Left ventricle myocardium inferior (tissue), 1 donor: ENCODE data around the gene RNF224. TPM values are rescaled to one million over a fixed set of nuclear protein-coding genes. Genes with fewer than 3 reads are reported as not detected.

Experiments
- DNase-seq: peaks from one replicate; pipeline ENCODE4 v3.0.0-alpha.2; 2020
- H3K27ac ChIP-seq: fragments of 200-600 bp; replicated peaks from 2 replicates; pipeline ENCODE4 v1.8.0; 2021
- H3K27me3 ChIP-seq: fragments of 200-600 bp; 2 replicates; pipeline ENCODE4 v1.8.0; 2021; ENCODE audit warnings: low read depth
- H3K36me3 ChIP-seq: fragments of 200-600 bp; 2 replicates; pipeline ENCODE4 v1.8.0; 2021
- H3K4me1 ChIP-seq: fragments of 200-600 bp; 2 replicates; pipeline ENCODE4 v1.8.0; 2021
- H3K4me3 ChIP-seq: fragments of 200-600 bp; 2 replicates; pipeline ENCODE4 v1.8.0; 2021; ENCODE audit warnings: mild to moderate bottlenecking, moderate library complexity
- H3K9me3 ChIP-seq: fragments of 200-600 bp; replicated peaks from 2 replicates; pipeline ENCODE4 v1.8.0; 2021
- CTCF ChIP-seq: fragments of 200-600 bp; IDR thresholded peaks from 2 replicates; pipeline ENCODE4 v1.8.0; 2021; ENCODE audit warnings: antibody characterized with exemption, mild to moderate bottlenecking, borderline replicate concordance
- intact Hi-C: fragments of 100-400 bp; cut with micrococcal nuclease; formaldehyde crosslinking; loops from one replicate; pipeline ENCODE4 v1.11.0; 2022
- total RNA-seq: library from RNA; stranded (reverse); fragmentation: NEBNext Ultra II Directional; extraction: Animal tissue kit (Norgen Biotek cat#: 25700); gene quantifications from one replicate; pipeline ENCODE4 v1.2.1, GENCODE V29; 2021
- donor health status: DM: no; HTN: yes; CAD: no; lungs with severe emphysema.

The RNF224 gene
- total RNA-seq, 1 donor from 2014 or later = not detected

- Histone ChIP-seq H3K4me3 (no peak overlapping the region), H3K9me3 (no peaks in the 10 kb centered on the region), H3K27me3 (no peaks in the 10 kb centered on the region), H3K27ac (no peak overlapping the region), H3K4me1 (peaks cover 55% of the 10 kb centered on the region), H3K36me3 (peaks cover 17% of the 10 kb centered on the region)
- no peak for TF ChIP-seq CTCF
- no peak for DNase-seq
- intact Hi-C loops = no loop called here
Observed at GRCh38 chr9:137252555-137253506, 25.5 kb downstream of the RNF224 start.

GRCh38 chr9:137253717-137254623, 26.7 kb downstream of the RNF224 start:
- TF ChIP-seq CTCF = no peak
- H3K4me1 ChIP-seq = peaks cover 58% of the 10 kb centered on the region
- no peaks in the 10 kb centered on the region for H3K9me3 ChIP-seq
- H3K36me3 ChIP-seq = peaks cover 28% of the 10 kb centered on the region
- H3K4me3 ChIP-seq = peak overlapping the region; percentile 93
- no peaks in the 10 kb centered on the region for H3K27me3 ChIP-seq
- no peak for DNase-seq
- intact Hi-C loops = no loop called here
- H3K27ac ChIP-seq = peak overlapping the region; percentile 93

GRCh38 chr9:137254624-137255447, 27.5 kb downstream of the RNF224 start, which contains the start of gene NELFB:
TSS of gene NELFB (plus strand) at chr9:137255327.
- Histone ChIP-seq H3K4me3 (peak within 1 kb of the TSS; percentile 93), H3K27me3 (no peaks in the 10 kb centered on the region), H3K36me3 (peaks cover 33% of the 10 kb centered on the region), H3K27ac (peak within 1 kb of the TSS; percentile 93), H3K4me1 (peaks cover 54% of the 10 kb centered on the region), H3K9me3 (no peaks in the 10 kb centered on the region)
- intact Hi-C loops = no loop called here
- DNase-seq = peak; percentile 95
- TF ChIP-seq CTCF = peak; percentile 28

DNA sequence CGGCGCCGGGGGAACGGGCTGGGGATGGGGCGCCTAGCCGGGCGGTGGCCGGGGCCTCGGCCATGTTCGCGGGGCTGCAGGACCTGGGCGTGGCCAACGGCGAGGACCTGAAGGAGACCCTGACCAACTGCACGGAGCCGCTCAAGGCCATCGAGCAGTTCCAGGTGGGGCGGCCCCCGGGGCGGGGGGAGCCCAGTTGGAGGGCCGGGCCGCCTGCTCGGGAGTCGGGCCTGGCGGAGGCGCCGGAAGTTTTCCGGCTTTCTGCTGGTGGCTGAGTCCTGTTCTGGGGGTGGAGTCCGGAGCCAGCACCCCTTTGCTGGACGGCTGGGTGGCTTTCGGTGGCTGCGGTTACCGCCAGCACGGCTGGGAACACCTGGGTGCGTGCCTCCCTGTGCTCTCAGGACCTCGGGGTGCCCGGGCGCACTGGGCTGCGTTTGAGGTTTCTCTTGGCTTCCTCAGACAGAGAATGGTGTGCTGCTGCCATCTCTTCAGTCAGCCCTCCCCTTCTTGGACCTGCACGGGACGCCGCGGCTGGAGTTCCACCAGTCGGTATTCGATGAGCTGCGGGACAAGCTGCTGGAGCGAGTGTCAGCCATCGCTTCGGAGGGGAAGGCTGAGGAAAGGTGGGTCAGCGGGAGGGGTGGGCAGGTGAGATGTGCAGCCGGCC, 28.3 kb downstream of the RNF224 start:
- H3K4me3 ChIP-seq = peak overlapping the region; percentile 93
- TF ChIP-seq CTCF = no peak
- no peaks in the 10 kb centered on the region for H3K9me3 ChIP-seq
- intact Hi-C loops = no loop called here
- H3K36me3 ChIP-seq = peaks cover 33% of the 10 kb centered on the region
- peaks cover 47% of the 10 kb centered on the region for H3K4me1 ChIP-seq
- peak overlapping the region; percentile 93 for H3K27ac ChIP-seq
- no peaks in the 10 kb centered on the region for H3K27me3 ChIP-seq
- peak; percentile 46 for DNase-seq
